Ovary (tissue), 9 donors: ENCODE measurements around the gene ILKAP. TPM values are rescaled to one million over a fixed set of nuclear protein-coding genes. Genes with fewer than 3 reads are reported as not detected.

Experiments used
- DNase-seq, 5 donors: peaks; one replicate each; pipeline ENCODE4 v3.0.0-alpha.2; 2019 to 2020
- H3K27ac ChIP-seq, 2 donors: fragments of 200-600 bp; one replicate each; pipeline versions ENCODE4 v1.5.1 to v1.8.0; 2019 to 2022
- H3K27me3 ChIP-seq: fragments of 200-600 bp; one replicate; pipeline ENCODE4 v1.8.0; 2022
- H3K36me3 ChIP-seq: fragments of 200-600 bp; sonication (generic); one replicate; pipeline ENCODE4 v1.5.1; 2019
- H3K4me1 ChIP-seq: one replicate; pipeline ENCODE4 v1.8.1; 2013; ENCODE audit warnings: mild to moderate bottlenecking, moderate library complexity; ENCODE audit not compliant: insufficient read depth
- H3K4me3 ChIP-seq: fragments of 200-600 bp; sonication (generic); one replicate; pipeline ENCODE4 v1.5.1; 2017
- H3K9me3 ChIP-seq, 2 donors: fragments of 200-600 bp in 1 of 2; sonication (generic) in 1 of 2; one replicate each; pipeline versions ENCODE4 v1.5.1 to v1.8.1; 2013 to 2019; ENCODE audit warnings: mild to moderate bottlenecking in 1 of 2, moderate library complexity in 1 of 2
- EP300 ChIP-seq: sonication (generic); formaldehyde crosslinking; IDR thresholded peaks from one replicate; pipeline ENCODE4 v1.6.1; 2017; ENCODE audit warnings: antibody characterized with exemption
- POLR2A ChIP-seq: fragments of 450-650 bp; IDR thresholded peaks from one replicate; pipeline ENCODE4 v1.6.1; 2017; ENCODE audit warnings: antibody characterized with exemption, mild to moderate bottlenecking, moderate library complexity
- WGBS, 3 donors: extraction: QIAGEN DNeasy Blood & Tissue Kit in 1 of 3; methylation state at CpG; one replicate each; pipeline versions ENCODE4 v1.1.5 to v1.1.7; 2013 to 2017; 5-methylcytosine and 5-hydroxymethylcytosine counted together
- intact Hi-C, 4 donors: fragments of 100-400 bp; cut with DNase I; formaldehyde crosslinking; loops; one replicate each; pipeline versions ENCODE4 v1.11.0 to v1.15.1; 2022 to 2023
- polyA plus RNA-seq, 2 donors: library from polyadenylated mRNA; stranded (reverse); fragments of 200-250 nt in 1 of 2; fragments of 350-450 nt in 1 of 2; fragmentation: Illumina TruSeq in 1 of 2; extraction: RNeasy Lipid Tissue Mini Kit (QIAGEN cat#74804) in 1 of 2; gene quantifications; one replicate each; pipeline ENCODE4 v1.2.3, GENCODE V29; 2013 to 2014
- total RNA-seq, 7 donors: library from RNA; depleted of rRNA in 2 of 7; stranded (reverse); fragments of >200 nt in 2 of 7; fragmentation: NEBNext Ultra II Directional in 3 of 7; extraction: Animal tissue kit (Norgen Biotek cat#: 25700) in 3 of 7; gene quantifications; one replicate each; pipeline versions ENCODE4 v1.1.0 to v1.2.4, GENCODE V29; 2016 to 2023
- TF ChIP-seq, protein P1 (sequence below), 3 donors: fragments of 450-650 bp in 2 of 3; fragments of 200-600 bp in 1 of 3; IDR thresholded peaks; one replicate each; pipeline versions ENCODE4 v1.5.1 to v1.8.0; 2016 to 2022; ENCODE audit warnings: antibody characterized with exemption in 3 of 3, mild to moderate bottlenecking in 1 of 3
- donor health status: DM: no; HTN: no; CAD: no; lungs with moderate emphysema.
- donor health status: DM: no; HTN: no; CAD: no.
- donor health status: Bipolar disorder and iron deficiency.
- donor health status: DM: yes; HTN: yes; CAD: no.
- donor health status: DM: no; HTN: no; CAD: no.
- donor health status: DM: yes; HTN: yes; CAD: no.

Gene ILKAP
- total and polyA plus RNA-seq, 9 donors, result 28.4 to 54.9 (median 38.9) TPM

DNA sequence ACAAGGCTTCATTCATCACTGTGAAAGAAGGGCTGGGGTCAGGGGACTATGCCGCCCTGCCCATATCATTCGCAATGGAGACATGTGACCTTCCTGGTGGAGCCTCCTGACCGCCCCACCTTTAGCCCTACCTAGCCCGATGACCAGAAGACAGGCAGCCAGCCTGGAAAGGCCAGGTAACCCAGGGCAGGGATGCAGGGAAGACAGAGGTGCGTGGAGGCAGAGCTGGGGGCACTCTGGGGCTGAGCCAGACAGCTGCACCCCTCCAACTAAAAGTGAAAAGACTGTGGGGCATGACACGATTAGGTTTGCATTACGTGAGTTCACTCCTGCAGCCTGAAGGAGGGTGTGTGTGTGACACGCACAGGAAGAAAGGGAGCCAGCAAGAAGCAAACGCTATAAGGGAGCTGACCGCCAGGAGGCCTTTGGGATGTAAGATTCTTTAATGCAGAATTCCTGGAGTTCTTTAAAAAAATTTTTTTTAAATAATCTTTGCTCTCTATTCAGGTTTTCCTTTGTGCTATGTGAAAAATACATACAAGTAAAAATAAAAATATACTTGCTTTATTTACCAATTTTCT lies 40.1 kb upstream of the ILKAP start:
- 76 to 81% (median 79%) methylated on average over 10 of the region's 10 CpGs for WGBS, 3 donors
- H3K9me3 ChIP-seq, result no peaks in the 10 kb centered on the region
- no peak for TF ChIP-seq EP300
- TF ChIP-seq POLR2A, result no peak
- TF ChIP-seq, protein P1, sequence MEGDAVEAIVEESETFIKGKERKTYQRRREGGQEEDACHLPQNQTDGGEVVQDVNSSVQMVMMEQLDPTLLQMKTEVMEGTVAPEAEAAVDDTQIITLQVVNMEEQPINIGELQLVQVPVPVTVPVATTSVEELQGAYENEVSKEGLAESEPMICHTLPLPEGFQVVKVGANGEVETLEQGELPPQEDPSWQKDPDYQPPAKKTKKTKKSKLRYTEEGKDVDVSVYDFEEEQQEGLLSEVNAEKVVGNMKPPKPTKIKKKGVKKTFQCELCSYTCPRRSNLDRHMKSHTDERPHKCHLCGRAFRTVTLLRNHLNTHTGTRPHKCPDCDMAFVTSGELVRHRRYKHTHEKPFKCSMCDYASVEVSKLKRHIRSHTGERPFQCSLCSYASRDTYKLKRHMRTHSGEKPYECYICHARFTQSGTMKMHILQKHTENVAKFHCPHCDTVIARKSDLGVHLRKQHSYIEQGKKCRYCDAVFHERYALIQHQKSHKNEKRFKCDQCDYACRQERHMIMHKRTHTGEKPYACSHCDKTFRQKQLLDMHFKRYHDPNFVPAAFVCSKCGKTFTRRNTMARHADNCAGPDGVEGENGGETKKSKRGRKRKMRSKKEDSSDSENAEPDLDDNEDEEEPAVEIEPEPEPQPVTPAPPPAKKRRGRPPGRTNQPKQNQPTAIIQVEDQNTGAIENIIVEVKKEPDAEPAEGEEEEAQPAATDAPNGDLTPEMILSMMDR (IDR thresholded peaks at IDR 0.05), result no peak
- H3K27me3 ChIP-seq, result no peaks in the 10 kb centered on the region
- H3K4me1 ChIP-seq, result peaks cover 2% of the 10 kb centered on the region
- H3K36me3 ChIP-seq, result no peaks in the 10 kb centered on the region
- intact Hi-C loops, result loop anchor here in 1 of 4 donors (10.0 kb wide), 1 partner anchor 279 kb away; the partner anchor contains the start of gene UBE2F
- DNase-seq, result peak in 1 of 5 donors; percentile 23
- no peak overlapping the region for H3K4me3 ChIP-seq
- no peak overlapping the region for H3K27ac ChIP-seq

DNA sequence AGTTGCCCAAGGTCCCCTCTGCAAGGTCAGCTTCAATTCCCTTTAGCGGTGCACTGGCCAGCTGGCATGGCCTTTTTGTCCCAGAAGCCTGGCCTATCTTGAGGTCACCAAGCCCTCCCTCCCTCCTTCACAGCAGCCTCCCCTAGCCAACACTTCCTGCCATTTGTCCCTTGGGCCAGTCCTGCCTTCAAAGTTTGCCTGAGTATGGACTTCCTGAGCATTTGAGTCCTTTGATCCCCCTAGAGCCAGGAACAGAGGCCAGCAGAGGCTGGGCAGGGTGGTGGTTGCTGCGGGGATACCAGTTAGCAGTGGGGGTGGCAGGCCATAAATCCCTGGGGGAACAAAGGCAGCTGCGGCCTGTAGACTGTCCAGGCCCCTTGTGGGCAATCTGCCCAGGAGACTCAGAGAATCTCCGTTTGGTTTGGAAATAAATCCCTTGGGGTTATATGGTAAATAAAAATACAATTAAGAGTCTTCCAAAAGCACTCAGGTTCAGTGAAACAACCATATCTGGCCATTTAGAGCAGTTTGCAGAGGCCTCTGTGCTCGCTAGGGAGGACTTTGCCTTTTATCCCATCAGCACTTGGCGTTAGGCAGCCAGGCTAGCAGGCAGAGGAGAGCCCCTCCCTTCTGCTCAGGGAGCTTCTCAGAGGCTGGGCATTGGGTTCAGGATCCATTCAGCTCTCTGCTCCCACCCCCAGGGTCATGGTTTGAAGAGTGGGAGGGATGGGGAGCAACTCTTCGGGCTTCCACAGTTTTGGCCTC lies 39.4 kb upstream of the ILKAP start:
- H3K36me3 ChIP-seq, result no peaks in the 10 kb centered on the region
- H3K27ac ChIP-seq, result no peak overlapping the region
- DNase-seq, result peak in 1 of 5 donors; percentile 35
- no peaks in the 10 kb centered on the region for H3K9me3 ChIP-seq
- TF ChIP-seq POLR2A, result no peak
- no peak for TF ChIP-seq EP300
- intact Hi-C loops, result loop anchor here in 1 of 4 donors (10.0 kb wide), 1 partner anchor 278 kb away; the partner anchor contains the start of gene UBE2F
- 23 to 51% (median 40%) methylated on average over 7 of the region's 7 CpGs for WGBS, 3 donors
- peaks cover 2% of the 10 kb centered on the region for H3K4me1 ChIP-seq
- H3K4me3 ChIP-seq, result no peak overlapping the region
- no peaks in the 10 kb centered on the region for H3K27me3 ChIP-seq

DNA sequence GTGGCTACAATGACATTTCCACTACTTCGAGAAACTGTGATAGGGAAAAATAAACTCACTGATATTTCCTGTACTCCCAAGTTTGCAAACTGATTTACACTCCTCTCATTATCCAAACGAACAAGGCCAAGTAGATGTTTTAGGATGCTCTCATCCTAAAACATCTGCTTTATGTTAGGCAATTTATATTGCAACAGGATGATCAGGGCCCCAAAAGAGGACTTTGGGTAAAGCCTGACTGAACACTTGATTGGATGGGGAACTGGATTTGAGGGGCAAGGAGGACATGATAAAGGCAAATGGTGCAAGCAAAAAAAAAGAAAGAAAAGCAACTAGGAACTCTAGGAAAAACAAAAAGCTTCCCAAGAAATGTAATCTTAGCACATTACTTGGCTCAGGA lies 38.5 kb upstream of the ILKAP start:
- no peak overlapping the region for H3K4me3 ChIP-seq
- no peaks in the 10 kb centered on the region for H3K27me3 ChIP-seq
- no peaks in the 10 kb centered on the region for H3K36me3 ChIP-seq
- no peak overlapping the region for H3K27ac ChIP-seq
- peaks cover 2% of the 10 kb centered on the region for H3K4me1 ChIP-seq
- TF ChIP-seq POLR2A (no peak), EP300 (no peak)
- TF ChIP-seq, protein P1 (IDR thresholded peaks at IDR 0.05), result no peak
- no peaks in the 10 kb centered on the region for H3K9me3 ChIP-seq
- DNase-seq, result no peak
- intact Hi-C loops, result loop anchor here in 1 of 4 donors (10.0 kb wide), 1 partner anchor 277 kb away; the partner anchor contains the start of gene UBE2F
- WGBS, 3 donors, result 42 to 49% (median 47%) methylated on average over 2 of the region's 2 CpGs

DNA sequence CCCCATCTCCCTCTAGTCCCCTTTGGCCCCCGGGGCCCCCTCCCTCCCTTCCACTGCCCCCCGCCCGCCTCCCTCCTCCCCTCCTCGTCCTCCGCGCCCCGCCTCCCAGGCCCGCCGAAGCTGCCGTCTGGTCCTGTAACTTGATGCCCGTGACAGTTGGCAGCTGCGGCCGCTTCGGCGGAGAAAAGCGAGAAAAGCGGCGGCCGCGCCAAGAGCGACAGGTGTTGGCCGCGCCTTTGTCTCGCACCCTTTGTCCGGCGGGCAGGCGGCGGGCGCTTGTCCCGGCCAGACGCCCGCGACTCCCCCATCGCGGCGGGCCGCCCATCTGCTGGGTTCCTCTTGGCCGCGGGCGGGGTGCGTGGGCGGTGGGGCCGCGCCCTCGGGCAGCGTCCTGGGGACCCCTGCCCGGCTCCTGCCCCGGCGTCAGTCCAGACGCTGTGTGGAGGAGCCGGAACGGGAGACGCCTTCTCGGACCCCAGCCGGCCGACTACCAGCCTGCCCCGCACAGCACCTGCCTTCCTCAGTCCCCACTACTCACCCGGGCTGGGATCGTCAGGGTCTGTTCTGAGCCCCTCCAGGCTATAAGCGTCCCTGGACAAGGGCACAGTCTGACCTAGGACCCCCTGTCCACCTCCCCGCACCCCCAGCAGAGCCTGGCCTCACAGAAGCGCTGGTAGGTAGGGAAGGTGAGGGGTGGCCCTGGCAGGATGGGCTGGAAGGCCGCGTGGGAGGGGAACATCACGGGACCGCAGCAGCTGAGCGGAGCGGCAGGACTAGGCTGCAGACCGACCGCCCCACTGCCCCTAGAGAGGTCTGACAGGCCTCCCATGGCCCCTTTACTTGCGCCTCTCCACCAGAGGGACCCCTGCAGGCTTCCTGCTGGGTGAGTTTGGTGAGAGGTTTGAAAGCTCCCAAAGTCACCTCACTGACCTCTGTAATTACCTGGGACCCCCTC lies 37.5 kb upstream of the ILKAP start:
- intact Hi-C loops, result loop anchor here in 1 of 4 donors (10.0 kb wide), 1 partner anchor 276 kb away; the partner anchor contains the start of gene UBE2F
- no peak for TF ChIP-seq EP300
- no peak for TF ChIP-seq POLR2A
- TF ChIP-seq, protein P1 (IDR thresholded peaks at IDR 0.05), result no peak
- peak in 4 of 5 donors; percentile 47 to 64 (median 59) for DNase-seq
- Histone ChIP-seq H3K4me3 (peak overlapping the region; percentile 50), H3K9me3 (no peaks in the 10 kb centered on the region), H3K27ac (no peak overlapping the region), H3K4me1 (peaks cover 2% of the 10 kb centered on the region), H3K27me3 (no peaks in the 10 kb centered on the region), H3K36me3 (no peaks in the 10 kb centered on the region)
- 4 to 35% (median 6%) methylated on average over 15 to 71 of the region's 71 CpGs for WGBS, 3 donors
